C4-2B (cell line): ENCODE measurements around the gene PPP1R27.

Experiments used
- H3K27ac ChIP-seq: fragments of 450-650 bp; 2 replicates; pipeline ENCODE4 v1.5.1; 2017
- CTCF ChIP-seq: fragments of 450-650 bp; conservative IDR thresholded peaks from 2 replicates; pipeline ENCODE4 v1.5.1; 2017; ENCODE audit warnings: mild to moderate bottlenecking
- ZFX ChIP-seq: fragments of 450-650 bp; IDR thresholded peaks from 2 replicates; pipeline ENCODE4 v1.6.1; 2017

Gene PPP1R27

DNA sequence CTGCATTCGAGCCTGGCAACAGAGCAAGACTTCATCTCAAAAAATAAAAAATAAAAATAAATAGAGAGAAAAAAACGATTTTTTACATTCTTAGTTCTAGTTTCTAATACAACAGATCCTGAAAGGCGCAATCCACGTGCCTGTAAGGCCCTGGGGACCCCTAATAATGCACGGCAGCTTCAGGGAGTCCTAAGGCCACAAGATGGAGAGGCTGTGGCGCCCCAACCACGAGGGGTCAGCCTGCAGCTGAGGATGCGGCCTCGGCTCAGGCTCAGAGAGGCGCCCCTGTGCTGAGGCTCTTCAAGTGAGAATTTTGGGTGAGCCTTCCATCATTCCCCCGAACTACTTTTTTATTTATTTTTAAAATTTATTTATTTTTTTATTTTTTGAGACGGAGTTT is 14.6 kb upstream of the PPP1R27 start:
- no peak overlapping the region for H3K27ac ChIP-seq
- TF ChIP-seq CTCF (no peak), ZFX (no peak)

DNA sequence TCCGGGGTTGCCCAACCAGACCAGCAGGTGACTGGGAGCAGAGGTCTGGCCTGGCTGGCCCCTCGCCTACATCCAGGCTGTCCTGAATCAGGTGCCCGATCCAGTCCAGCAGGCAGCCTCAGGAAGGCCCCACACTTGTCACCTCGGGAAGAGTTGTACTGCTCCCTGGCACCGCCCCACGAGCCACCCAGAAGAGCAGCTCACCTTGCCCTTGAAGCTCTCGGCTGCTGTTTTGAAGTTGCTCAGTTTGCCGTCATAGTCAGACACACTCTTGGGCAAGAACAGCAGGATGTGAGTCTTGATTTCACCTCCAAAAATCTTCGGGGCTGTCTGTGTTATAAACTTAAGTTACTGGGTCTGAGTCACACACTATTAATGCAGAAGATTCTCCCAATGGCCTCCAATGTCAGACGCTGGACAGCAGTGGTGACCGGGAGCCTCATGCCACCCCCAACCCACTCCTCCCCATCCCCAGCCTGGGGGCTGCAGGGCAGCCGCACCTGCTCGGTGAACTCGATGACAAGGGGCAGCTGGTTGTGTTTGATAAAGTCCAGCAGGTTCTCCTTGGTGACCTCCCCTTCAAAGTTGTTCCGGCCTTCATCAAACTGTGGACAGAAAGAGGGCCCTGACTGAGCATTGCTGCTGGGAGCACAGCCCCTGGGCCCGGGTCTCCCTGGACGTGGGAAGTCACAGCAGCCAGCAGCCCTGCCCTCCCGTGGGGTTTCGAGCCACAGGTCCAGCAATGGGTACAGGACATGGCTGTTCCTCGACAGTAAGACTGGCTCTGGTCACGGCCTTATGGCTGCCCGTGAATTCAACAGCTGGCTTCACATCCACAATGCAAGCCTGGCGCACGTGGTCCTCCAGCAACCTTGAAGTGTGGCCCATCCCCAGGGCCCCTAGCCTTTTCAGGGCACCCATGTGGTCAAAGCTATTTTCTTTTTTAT is 12.2 kb upstream of the PPP1R27 start:
- no peak for TF ChIP-seq CTCF
- no peak for TF ChIP-seq ZFX
- H3K27ac ChIP-seq, result peak overlapping the region; percentile 59

DNA sequence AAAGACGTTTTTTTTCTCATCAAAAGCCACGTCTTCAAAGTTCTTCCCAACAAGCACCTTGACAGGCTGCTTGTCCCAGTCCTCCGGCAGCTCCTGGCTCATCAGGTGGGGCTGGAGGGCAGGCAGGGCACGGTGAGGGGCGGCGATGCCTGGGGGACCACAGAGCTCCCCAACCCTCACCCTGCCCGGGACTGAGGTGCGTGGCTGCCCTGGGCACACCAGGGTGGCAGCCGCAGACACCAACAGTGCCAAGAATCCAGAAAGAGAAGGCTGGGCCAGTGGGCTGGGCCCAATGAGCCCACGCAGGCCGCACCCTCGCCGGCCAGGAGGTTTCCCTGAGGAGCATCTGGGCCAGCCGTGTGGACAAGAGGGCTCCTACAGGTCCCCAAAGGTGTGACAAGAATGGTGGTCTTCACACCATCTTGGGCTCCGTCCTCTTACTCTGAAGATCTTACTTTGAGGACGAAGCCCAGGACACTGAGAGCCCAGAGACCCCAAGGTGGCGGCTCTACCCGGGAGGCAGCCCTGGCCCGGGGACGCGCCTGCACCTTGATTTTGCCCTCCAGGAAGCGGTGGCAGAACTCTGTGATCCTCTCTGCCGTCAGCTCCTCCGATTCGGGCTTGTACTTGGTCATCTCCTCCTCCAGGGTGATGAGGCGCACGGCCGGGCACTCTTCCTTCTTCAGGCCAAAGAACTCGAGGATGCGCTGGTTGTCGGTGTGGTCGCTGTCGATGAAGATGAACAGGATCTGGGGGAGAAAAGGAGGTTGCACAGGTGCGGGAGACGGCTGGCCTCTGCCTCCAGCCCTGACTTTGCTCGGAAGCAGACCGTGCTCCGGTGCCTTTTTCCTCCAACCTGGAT is 11.3 kb upstream of the PPP1R27 start:
- peak overlapping the region; percentile 59 for H3K27ac ChIP-seq
- no peak for TF ChIP-seq ZFX
- TF ChIP-seq CTCF, result no peak

DNA sequence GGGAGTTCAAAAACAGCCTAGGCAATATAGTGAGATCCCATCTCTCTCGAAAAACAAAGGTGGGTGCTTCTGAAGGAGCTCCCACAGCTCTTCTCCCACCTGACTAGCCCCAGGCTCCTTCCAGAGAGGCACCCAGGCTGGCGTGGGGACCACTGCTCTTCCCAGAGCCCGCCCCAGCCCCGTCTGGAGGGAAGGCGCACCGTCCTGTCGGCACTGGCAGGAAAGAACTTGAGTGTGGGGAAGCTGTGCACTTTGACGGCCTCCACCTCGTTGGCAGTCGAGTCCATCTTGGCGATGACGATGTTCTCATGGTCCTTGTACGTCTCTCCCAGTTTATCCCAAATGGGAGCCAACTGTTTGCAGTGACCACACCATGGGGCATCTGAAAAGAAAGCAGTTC is 10.5 kb upstream of the PPP1R27 start:
- peak overlapping the region; percentile 59; the same call in 1 of the 2 replicates for H3K27ac ChIP-seq
- TF ChIP-seq ZFX, result no peak
- no peak for TF ChIP-seq CTCF

GRCh38 chr17:81844887-81845286 is 10.0 kb upstream of the PPP1R27 start:
- TF ChIP-seq CTCF, result no peak
- no peak for TF ChIP-seq ZFX
- no peak overlapping the region for H3K27ac ChIP-seq

DNA sequence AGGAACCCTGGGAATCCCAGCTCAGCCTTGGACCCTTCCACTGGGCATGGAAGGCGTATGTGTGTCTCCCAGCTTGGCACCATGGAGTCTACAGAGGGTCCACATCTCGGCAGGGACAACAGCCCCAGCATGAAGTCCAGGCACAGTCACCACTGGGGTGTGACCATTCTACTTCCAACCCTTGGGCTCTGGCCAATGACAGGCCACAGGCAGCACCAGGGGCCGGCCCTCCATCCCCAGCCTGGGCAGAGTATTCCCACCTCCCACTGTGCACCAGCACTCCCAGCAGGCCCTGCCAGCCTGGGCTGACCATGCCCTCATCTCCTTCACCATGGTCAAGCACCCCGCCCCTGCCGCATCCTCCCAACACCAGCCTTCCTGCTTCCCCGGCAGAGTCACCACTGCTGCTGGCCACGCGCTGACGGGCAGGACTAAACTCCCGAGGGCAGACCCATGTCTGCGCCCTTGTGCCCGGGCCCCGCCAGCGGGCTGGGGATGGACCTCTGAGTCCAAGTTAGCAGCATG is 9.5 kb upstream of the PPP1R27 start:
- TF ChIP-seq CTCF, result no peak
- no peak for TF ChIP-seq ZFX
- no peak overlapping the region for H3K27ac ChIP-seq
